Activated T-helper 2 cell treated with anti-CD3 and anti-CD28 coated beads, Interferon-gamma antibody, Interleukin-2, Interleukin-4, amounts not matched to agents 10 μg/mL and 5 μg/mL and 100 μg/mL, durations not matched to agents 14 hours and 24 hours and 36 hours (primary cell): Measurements from ENCODE around the gene CDK14. TPM values are rescaled to one million over a fixed set of nuclear protein-coding genes. Genes with fewer than 3 reads are reported as not detected.

Source experiments
- DNase-seq: peaks from one replicate; pipeline ENCODE4 v3.0.0; 2021; ENCODE audit warnings: low spot score
- H3K27ac Mint-ChIP-seq: one replicate; pipeline ENCODE4 v1.8.0; 2021; ENCODE audit warnings: mixed read lengths
- H3K27me3 Mint-ChIP-seq: one replicate; pipeline ENCODE4 v1.8.0; 2021; ENCODE audit warnings: low read depth, mixed read lengths
- H3K36me3 Mint-ChIP-seq: one replicate; pipeline ENCODE4 v1.8.0; 2021; ENCODE audit warnings: low read depth, mixed read lengths
- H3K4me1 Mint-ChIP-seq: one replicate; pipeline ENCODE4 v1.8.0; 2021; ENCODE audit warnings: low read depth, mixed read lengths
- H3K4me3 Mint-ChIP-seq: one replicate; pipeline ENCODE4 v1.8.0; 2021; ENCODE audit warnings: low read depth, mild to moderate bottlenecking, moderate library complexity, mixed read lengths
- H3K9me3 Mint-ChIP-seq: one replicate; pipeline ENCODE4 v1.8.0; 2021; ENCODE audit warnings: mixed read lengths
- intact Hi-C: fragments of 100-400 bp; cut with micrococcal nuclease; formaldehyde crosslinking; loops from one replicate; pipeline ENCODE4 v1.15.1; 2023
- total RNA-seq: library from RNA; stranded (reverse); gene quantifications from 2 replicates; pipeline ENCODE4 v1.2.3, GENCODE V29; 2022

The CDK14 gene
- total RNA-seq, 1 donor from 2014 or later: 2.2 TPM

- Mint-ChIP-seq H3K4me1 (no peaks in the 10 kb centered on the region), H3K27ac (no peak overlapping the region)
- intact Hi-C loops: no loop called here
Measured at GRCh38 chr7:91230100-91230499, 634.0 kb downstream of the CDK14 start.

GRCh38 chr7:91230503-91230902 lies 634.4 kb downstream of the CDK14 start:
- no peak overlapping the region for H3K27ac Mint-ChIP-seq
- DNase-seq: no peak
- H3K27me3 Mint-ChIP-seq: no peaks in the 10 kb centered on the region
- no peak overlapping the region for H3K4me3 Mint-ChIP-seq
- intact Hi-C loops: no loop called here
- H3K9me3 Mint-ChIP-seq: no peaks in the 10 kb centered on the region
- no peaks in the 10 kb centered on the region for H3K36me3 Mint-ChIP-seq
- H3K4me1 Mint-ChIP-seq: no peaks in the 10 kb centered on the region

More at GRCh38 chr7:91230100-91230499, 634.0 kb downstream of the CDK14 start:
- Mint-ChIP-seq H3K36me3 (no peaks in the 10 kb centered on the region), H3K27me3 (no peaks in the 10 kb centered on the region), H3K4me3 (no peak overlapping the region), H3K9me3 (no peaks in the 10 kb centered on the region)
- DNase-seq: no peak

GRCh38 chr7:91233212-91233611 lies 637.1 kb downstream of the CDK14 start:
- DNase-seq: no peak
- no peaks in the 10 kb centered on the region for H3K36me3 Mint-ChIP-seq
- H3K27me3 Mint-ChIP-seq: no peaks in the 10 kb centered on the region
- no peak overlapping the region for H3K4me3 Mint-ChIP-seq
- no peaks in the 10 kb centered on the region for H3K4me1 Mint-ChIP-seq
- intact Hi-C loops: no loop called here
- H3K27ac Mint-ChIP-seq: no peak overlapping the region
- H3K9me3 Mint-ChIP-seq: no peaks in the 10 kb centered on the region

GRCh38 chr7:91235211-91235832 lies 639.2 kb downstream of the CDK14 start:
- Mint-ChIP-seq H3K36me3 (no peaks in the 10 kb centered on the region), H3K27ac (no peak overlapping the region), H3K4me1 (no peaks in the 10 kb centered on the region), H3K27me3 (no peaks in the 10 kb centered on the region), H3K4me3 (no peak overlapping the region), H3K9me3 (no peaks in the 10 kb centered on the region)
- DNase-seq: no peak
- intact Hi-C loops: no loop called here

- Mint-ChIP-seq H3K36me3 (no peaks in the 10 kb centered on the region), H3K27ac (no peak overlapping the region), H3K4me1 (no peaks in the 10 kb centered on the region), H3K27me3 (no peaks in the 10 kb centered on the region), H3K4me3 (no peak overlapping the region), H3K9me3 (no peaks in the 10 kb centered on the region)
- no peak for DNase-seq
- intact Hi-C loops: no loop called here
Measured at GRCh38 chr7:91239171-91239604, 643.1 kb downstream of the CDK14 start.

- intact Hi-C loops: no loop called here
- Mint-ChIP-seq H3K27ac (no peak overlapping the region), H3K9me3 (no peaks in the 10 kb centered on the region)
Measured at GRCh38 chr7:91239772-91240171, 643.7 kb downstream of the CDK14 start.

GRCh38 chr7:91240376-91240941 lies 644.3 kb downstream of the CDK14 start:
- H3K4me1 Mint-ChIP-seq: no peaks in the 10 kb centered on the region
- peaks cover 2% of the 10 kb centered on the region for H3K27me3 Mint-ChIP-seq
- no peaks in the 10 kb centered on the region for H3K9me3 Mint-ChIP-seq
- no peak overlapping the region for H3K27ac Mint-ChIP-seq
- intact Hi-C loops: no loop called here
- no peak overlapping the region for H3K4me3 Mint-ChIP-seq
- DNase-seq: no peak
- no peaks in the 10 kb centered on the region for H3K36me3 Mint-ChIP-seq

More at GRCh38 chr7:91239772-91240171, 643.7 kb downstream of the CDK14 start:
- H3K27me3 Mint-ChIP-seq: peaks cover 2% of the 10 kb centered on the region
- H3K4me3 Mint-ChIP-seq: no peak overlapping the region
- no peaks in the 10 kb centered on the region for H3K4me1 Mint-ChIP-seq
- DNase-seq: no peak
- no peaks in the 10 kb centered on the region for H3K36me3 Mint-ChIP-seq

- H3K4me3 Mint-ChIP-seq: no peak overlapping the region
- H3K27me3 Mint-ChIP-seq: peaks cover 2% of the 10 kb centered on the region
- H3K36me3 Mint-ChIP-seq: no peaks in the 10 kb centered on the region
- DNase-seq: no peak
- intact Hi-C loops: no loop called here
- no peaks in the 10 kb centered on the region for H3K9me3 Mint-ChIP-seq
- H3K27ac Mint-ChIP-seq: no peak overlapping the region
- no peaks in the 10 kb centered on the region for H3K4me1 Mint-ChIP-seq
Measured at GRCh38 chr7:91242097-91242844, 646.1 kb downstream of the CDK14 start.

- Mint-ChIP-seq H3K27me3 (peaks cover 2% of the 10 kb centered on the region), H3K36me3 (no peaks in the 10 kb centered on the region), H3K4me1 (no peaks in the 10 kb centered on the region), H3K4me3 (no peak overlapping the region), H3K9me3 (no peaks in the 10 kb centered on the region), H3K27ac (no peak overlapping the region)
- DNase-seq: no peak
- intact Hi-C loops: no loop called here
Measured at GRCh38 chr7:91243591-91244301, 647.6 kb downstream of the CDK14 start.

- Mint-ChIP-seq H3K27ac (no peak overlapping the region), H3K36me3 (no peaks in the 10 kb centered on the region), H3K9me3 (no peaks in the 10 kb centered on the region), H3K27me3 (peaks cover 2% of the 10 kb centered on the region), H3K4me3 (no peak overlapping the region), H3K4me1 (no peaks in the 10 kb centered on the region)
- no peak for DNase-seq
- intact Hi-C loops: no loop called here
Measured at GRCh38 chr7:91247500-91247899, 651.4 kb downstream of the CDK14 start.

GRCh38 chr7:91248996-91249395 lies 652.9 kb downstream of the CDK14 start:
- Mint-ChIP-seq H3K4me3 (no peak overlapping the region), H3K27ac (no peak overlapping the region), H3K36me3 (no peaks in the 10 kb centered on the region), H3K27me3 (peaks cover 2% of the 10 kb centered on the region), H3K9me3 (no peaks in the 10 kb centered on the region), H3K4me1 (no peaks in the 10 kb centered on the region)
- intact Hi-C loops: no loop called here
- no peak for DNase-seq

- no peak for DNase-seq
- Mint-ChIP-seq H3K27me3 (no peaks in the 10 kb centered on the region), H3K27ac (no peak overlapping the region), H3K4me3 (no peak overlapping the region), H3K36me3 (no peaks in the 10 kb centered on the region), H3K4me1 (no peaks in the 10 kb centered on the region), H3K9me3 (no peaks in the 10 kb centered on the region)
- intact Hi-C loops: no loop called here
Measured at GRCh38 chr7:91249506-91250233, 653.5 kb downstream of the CDK14 start.
